Testis (tissue), 5 donors: ENCODE results near the gene SLC10A4. TPM values are rescaled to one million over a fixed set of nuclear protein-coding genes. Genes with fewer than 3 reads are reported as not detected.
"Not testable (repeated sequence)": the region's sequence is repeated elsewhere in the genome, so short reads cannot be mapped to it uniquely, and the experiment has no call there.

Source experiments
- DNase-seq: peaks from one replicate; pipeline ENCODE4 v3.0.0-alpha.2; 2019
- H3K27ac ChIP-seq, 2 donors: fragments of 200-600 bp; sonication (generic); one replicate each; pipeline ENCODE4 v1.5.1; 2019
- H3K27me3 ChIP-seq: fragments of 200-600 bp; sonication (generic); one replicate; pipeline ENCODE4 v1.5.1; 2019
- H3K36me3 ChIP-seq: fragments of 200-600 bp; sonication (generic); one replicate; pipeline ENCODE4 v1.5.1; 2017; ENCODE audit warnings: low read depth; ENCODE audit errors: missing control alignments
- H3K4me1 ChIP-seq: fragments of 200-600 bp; sonication (generic); one replicate; pipeline ENCODE4 v1.5.1; 2019
- H3K4me3 ChIP-seq, 2 donors: fragments of 200-600 bp; sonication (generic); one replicate each; pipeline ENCODE4 v1.5.1; 2017 to 2019
- H3K9me3 ChIP-seq: fragments of 200-600 bp; sonication (generic); one replicate; pipeline ENCODE4 v1.5.1; 2017
- POLR2A ChIP-seq: fragments of 450-650 bp; IDR thresholded peaks from one replicate; pipeline ENCODE4 v1.6.1; 2017; ENCODE audit warnings: antibody characterized with exemption, mild to moderate bottlenecking, moderate library complexity
- WGBS, 2 donors: methylation state at CpG; one replicate each; pipeline ENCODE4 v1.1.5; 2018; 5-methylcytosine and 5-hydroxymethylcytosine counted together
- intact Hi-C: fragments of 100-400 bp; cut with DNase I; formaldehyde crosslinking; loops from one replicate; pipeline ENCODE4 v1.15.1; 2023; ENCODE audit warnings: low total_unique reads
- long read RNA-seq, 2 donors: transcript quantifications; one replicate each; lab custom pipeline, GENCODE V29; 2026
- polyA plus RNA-seq: library from polyadenylated mRNA; stranded (reverse); fragments of 350-450 nt; fragmentation: Illumina TruSeq; extraction: RNeasy Lipid Tissue Mini Kit (QIAGEN cat#74804); gene quantifications from one replicate; pipeline ENCODE4 v1.2.3, GENCODE V29; 2014; ENCODE audit warnings: low read depth, low replicate concordance; ENCODE audit not compliant: insufficient read depth
- total RNA-seq, 2 donors: library from RNA; depleted of rRNA; stranded (reverse); fragments of >200 nt; gene quantifications; one replicate each; pipeline ENCODE4 v1.2.3, GENCODE V29; 2016
- TF ChIP-seq, protein P1 (sequence below), 3 experiments: fragments of 450-650 bp in 2 of 3; fragments of 200-600 bp in 1 of 3; sonication (generic) in 1 of 3; IDR thresholded peaks; one replicate each; pipeline ENCODE4 v1.5.1; 2016 to 2019; ENCODE audit warnings: antibody characterized with exemption in 3 of 3, mild to moderate bottlenecking in 2 of 3, moderate library complexity in 1 of 3

Gene SLC10A4, protein sequence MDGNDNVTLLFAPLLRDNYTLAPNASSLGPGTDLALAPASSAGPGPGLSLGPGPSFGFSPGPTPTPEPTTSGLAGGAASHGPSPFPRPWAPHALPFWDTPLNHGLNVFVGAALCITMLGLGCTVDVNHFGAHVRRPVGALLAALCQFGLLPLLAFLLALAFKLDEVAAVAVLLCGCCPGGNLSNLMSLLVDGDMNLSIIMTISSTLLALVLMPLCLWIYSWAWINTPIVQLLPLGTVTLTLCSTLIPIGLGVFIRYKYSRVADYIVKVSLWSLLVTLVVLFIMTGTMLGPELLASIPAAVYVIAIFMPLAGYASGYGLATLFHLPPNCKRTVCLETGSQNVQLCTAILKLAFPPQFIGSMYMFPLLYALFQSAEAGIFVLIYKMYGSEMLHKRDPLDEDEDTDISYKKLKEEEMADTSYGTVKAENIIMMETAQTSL
- 1 to 10 TPM; 1.1 to 2.0 TPM for total RNA-seq
- polyA plus RNA-seq, result 0.69 TPM
- long read RNA-seq, donor 1, result 0 reads
- long read RNA-seq, donor 2, partial matches to known transcripts, result 0 of 1 reads
- long read RNA-seq, donor 2, other reads (novel, unspliced or antisense), result 0 of 1 reads

DNA sequence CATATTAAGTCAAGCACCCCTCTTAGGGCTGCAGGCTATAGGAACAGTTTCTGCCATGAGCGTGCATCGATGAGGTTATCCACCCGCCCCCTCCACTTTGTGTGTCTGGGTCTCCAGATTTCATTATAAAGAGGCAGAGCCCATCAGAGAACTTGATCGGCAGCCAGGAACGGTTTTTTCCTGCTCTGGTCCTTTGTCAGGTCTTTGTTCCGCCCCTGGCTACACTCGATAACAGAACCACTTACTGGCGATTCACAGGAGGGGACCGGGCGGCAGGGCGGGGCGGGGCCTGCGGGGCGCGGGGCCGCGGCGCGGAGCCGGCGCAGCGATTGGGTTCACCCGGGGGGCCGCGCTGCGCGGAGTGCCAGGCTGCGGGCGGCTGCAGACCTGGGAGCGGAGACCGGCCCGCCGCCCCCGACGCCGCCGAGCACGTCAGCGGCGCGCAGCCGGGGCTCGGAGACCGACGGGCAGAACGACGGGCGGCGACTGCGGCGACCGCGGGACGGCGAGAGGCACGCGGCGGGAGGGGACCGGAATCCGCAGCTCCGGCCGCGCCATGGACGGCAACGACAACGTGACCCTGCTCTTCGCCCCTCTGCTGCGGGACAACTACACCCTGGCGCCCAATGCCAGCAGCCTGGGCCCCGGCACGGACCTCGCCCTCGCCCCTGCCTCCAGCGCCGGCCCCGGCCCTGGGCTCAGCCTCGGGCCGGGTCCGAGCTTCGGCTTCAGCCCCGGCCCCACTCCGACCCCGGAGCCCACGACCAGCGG lies at the start of gene SLC10A4:
Gene SLC10A4 (plus strand): TSS at position 338 of the 771 bp plus-strand sequence. CDS start 219 bp downstream, at position 557.
- Histone ChIP-seq H3K36me3 (no peaks in the 10 kb centered on the region), H3K27me3 (no peaks in the 10 kb centered on the region), H3K9me3 (no peaks in the 10 kb centered on the region), H3K4me1 (peaks cover 3% of the 10 kb centered on the region), H3K27ac (no peak within 1 kb of the TSS), H3K4me3 (peak within 1 kb of the TSS; percentile 32 to 41)
- WGBS, 2 donors, result 3 to 5% methylated on average over 22 to 24 of the region's 85 CpGs
- TF ChIP-seq, protein P1, sequence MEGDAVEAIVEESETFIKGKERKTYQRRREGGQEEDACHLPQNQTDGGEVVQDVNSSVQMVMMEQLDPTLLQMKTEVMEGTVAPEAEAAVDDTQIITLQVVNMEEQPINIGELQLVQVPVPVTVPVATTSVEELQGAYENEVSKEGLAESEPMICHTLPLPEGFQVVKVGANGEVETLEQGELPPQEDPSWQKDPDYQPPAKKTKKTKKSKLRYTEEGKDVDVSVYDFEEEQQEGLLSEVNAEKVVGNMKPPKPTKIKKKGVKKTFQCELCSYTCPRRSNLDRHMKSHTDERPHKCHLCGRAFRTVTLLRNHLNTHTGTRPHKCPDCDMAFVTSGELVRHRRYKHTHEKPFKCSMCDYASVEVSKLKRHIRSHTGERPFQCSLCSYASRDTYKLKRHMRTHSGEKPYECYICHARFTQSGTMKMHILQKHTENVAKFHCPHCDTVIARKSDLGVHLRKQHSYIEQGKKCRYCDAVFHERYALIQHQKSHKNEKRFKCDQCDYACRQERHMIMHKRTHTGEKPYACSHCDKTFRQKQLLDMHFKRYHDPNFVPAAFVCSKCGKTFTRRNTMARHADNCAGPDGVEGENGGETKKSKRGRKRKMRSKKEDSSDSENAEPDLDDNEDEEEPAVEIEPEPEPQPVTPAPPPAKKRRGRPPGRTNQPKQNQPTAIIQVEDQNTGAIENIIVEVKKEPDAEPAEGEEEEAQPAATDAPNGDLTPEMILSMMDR (IDR thresholded peaks at IDR 0.05), result no peak
- no peak for TF ChIP-seq POLR2A
- intact Hi-C loops, result no loop called here
- DNase-seq, result no peak

DNA sequence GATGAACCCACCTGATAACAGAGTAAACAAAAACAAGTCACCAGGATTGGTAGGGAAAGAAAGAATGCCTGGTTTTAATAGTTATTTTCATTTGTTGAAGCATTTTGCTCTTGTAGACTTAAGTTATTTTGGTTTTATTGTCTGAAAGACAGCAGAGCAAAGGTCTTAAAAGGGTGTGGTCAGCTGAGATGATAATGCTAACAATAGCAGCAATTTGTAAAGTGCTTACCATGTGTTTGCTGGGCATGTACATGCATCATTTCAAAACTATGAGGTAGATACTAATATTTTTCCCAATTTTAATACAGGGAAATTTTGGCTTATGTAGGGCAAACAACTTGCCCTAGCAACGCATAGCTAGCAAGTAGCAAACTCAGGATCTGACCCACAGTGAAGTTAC lies 46.8 kb upstream of the SLC10A4 start:
- intact Hi-C loops, result no loop called here
- TF ChIP-seq, protein P1 (IDR thresholded peaks at IDR 0.05), result no peak
- TF ChIP-seq POLR2A, result no peak
- no peak for DNase-seq
- no peaks in the 10 kb centered on the region for H3K4me1 ChIP-seq
- H3K27me3 ChIP-seq, result no peaks in the 10 kb centered on the region
- 93 to 100% methylated on average over 1 of the region's 1 CpG for WGBS, 2 donors
- no peaks in the 10 kb centered on the region for H3K36me3 ChIP-seq
- no peak overlapping the region for H3K4me3 ChIP-seq
- no peaks in the 10 kb centered on the region for H3K9me3 ChIP-seq
- H3K27ac ChIP-seq, result no peak overlapping the region

DNA sequence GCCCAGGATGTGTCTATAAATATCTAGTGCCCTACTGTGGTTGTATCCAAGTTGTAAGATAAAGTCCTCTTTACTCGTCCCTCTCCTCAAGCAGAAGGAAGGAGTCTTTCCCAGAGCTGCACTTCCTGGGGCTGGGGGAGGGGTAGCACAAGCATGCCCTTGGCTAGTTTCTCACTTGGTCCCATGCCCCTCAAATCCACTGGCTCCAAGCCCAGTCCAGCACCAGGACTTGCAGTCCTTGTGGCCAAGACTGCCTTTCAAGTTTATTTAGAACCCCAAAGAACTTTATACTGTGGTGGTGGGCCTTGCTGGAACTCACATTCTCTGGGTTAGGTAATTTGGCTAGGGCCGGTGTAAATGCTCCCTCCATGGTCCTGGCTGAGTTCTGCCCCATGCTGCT lies 43.2 kb upstream of the SLC10A4 start:
- no peaks in the 10 kb centered on the region for H3K4me1 ChIP-seq
- no peaks in the 10 kb centered on the region for H3K9me3 ChIP-seq
- DNase-seq, result no peak
- WGBS, 2 donors, result 57 to 64% methylated on average over 2 of the region's 2 CpGs
- H3K36me3 ChIP-seq, result no peaks in the 10 kb centered on the region
- no peak overlapping the region for H3K4me3 ChIP-seq
- H3K27ac ChIP-seq, result no peak overlapping the region
- no peak for TF ChIP-seq POLR2A
- TF ChIP-seq, protein P1 (IDR thresholded peaks at IDR 0.05), result no peak
- intact Hi-C loops, result no loop called here
- H3K27me3 ChIP-seq, result no peaks in the 10 kb centered on the region

DNA sequence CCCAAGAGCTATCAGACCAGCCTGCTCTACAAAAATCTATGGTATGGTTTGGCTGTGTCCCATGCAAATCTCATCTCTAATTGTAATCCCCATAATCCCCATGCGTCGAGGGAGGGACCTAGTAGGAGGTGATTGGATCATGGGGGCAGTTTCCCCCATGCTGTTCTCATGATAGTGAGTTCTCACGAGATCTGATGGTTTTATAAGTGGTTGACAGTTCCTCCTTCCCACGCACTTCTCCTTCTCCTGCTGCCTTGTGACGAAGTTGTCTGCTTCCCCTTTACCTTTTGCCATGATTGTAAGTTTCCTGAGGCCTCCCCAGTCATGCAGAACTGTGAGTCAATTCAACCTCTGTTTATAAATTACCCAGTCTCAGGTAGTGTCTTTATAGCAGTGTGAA lies 42.2 kb upstream of the SLC10A4 start:
- H3K4me1 ChIP-seq, H3K36me3 ChIP-seq, H3K4me3 ChIP-seq, H3K9me3 ChIP-seq, H3K27ac ChIP-seq, H3K27me3 ChIP-seq, intact Hi-C loops, DNase-seq: not testable (repeated sequence)
- 71 to 85% methylated on average over 5 of the region's 5 CpGs for WGBS, 2 donors

DNA sequence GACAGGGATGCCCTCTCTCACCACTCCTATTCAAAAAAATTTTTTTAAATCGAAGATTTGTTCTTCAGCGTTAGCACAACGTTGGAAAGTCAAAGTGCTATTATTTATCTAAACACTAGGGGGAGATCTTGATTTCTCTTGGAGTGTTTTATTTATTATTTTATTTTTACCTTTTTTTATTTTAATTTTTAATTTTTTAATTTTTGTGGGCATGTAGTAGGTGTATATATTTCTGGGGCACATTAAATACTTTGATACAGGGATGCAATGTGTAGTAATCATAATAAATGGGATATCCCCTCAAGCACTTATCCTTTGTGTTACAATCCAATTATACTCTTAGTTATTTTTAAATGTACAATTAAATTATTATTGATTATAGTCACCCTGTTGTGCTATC lies 37.4 kb upstream of the SLC10A4 start:
- intact Hi-C loops, result loop anchor here (5.0 kb wide), 1 partner anchor 128 kb away; no protein-coding TSS in a partner anchor
- Histone ChIP-seq H3K4me1 (no peaks in the 10 kb centered on the region), H3K4me3 (no peak overlapping the region), H3K9me3 (no peaks in the 10 kb centered on the region), H3K27ac (no peak overlapping the region), H3K27me3 (no peaks in the 10 kb centered on the region), H3K36me3 (no peaks in the 10 kb centered on the region)
- WGBS, 2 donors, result 18 to 23% methylated on average over 3 of the region's 3 CpGs
- DNase-seq, result no peak
- TF ChIP-seq, protein P1 (IDR thresholded peaks at IDR 0.05), result peak in 1 of 3 experiments; percentile 64
- no peak for TF ChIP-seq POLR2A
